Stimulated activated CD8-positive, alpha-beta memory T cell treated with anti-CD3 and anti-CD28 coated beads, Interleukin-2, amount 100 ng/mL, for 1 hour (primary cell): ENCODE data around the gene DRC1.
"Not testable (repeated sequence)": the region's sequence is repeated elsewhere in the genome, so short reads cannot be mapped to it uniquely, and the experiment has no call there.

Source experiments
- DNase-seq, 2 donors: peaks; one replicate each; pipeline ENCODE4 v3.0.0-alpha.2; 2020; ENCODE audit warnings: low read depth in 2 of 2

DRC1 gene

DNA sequence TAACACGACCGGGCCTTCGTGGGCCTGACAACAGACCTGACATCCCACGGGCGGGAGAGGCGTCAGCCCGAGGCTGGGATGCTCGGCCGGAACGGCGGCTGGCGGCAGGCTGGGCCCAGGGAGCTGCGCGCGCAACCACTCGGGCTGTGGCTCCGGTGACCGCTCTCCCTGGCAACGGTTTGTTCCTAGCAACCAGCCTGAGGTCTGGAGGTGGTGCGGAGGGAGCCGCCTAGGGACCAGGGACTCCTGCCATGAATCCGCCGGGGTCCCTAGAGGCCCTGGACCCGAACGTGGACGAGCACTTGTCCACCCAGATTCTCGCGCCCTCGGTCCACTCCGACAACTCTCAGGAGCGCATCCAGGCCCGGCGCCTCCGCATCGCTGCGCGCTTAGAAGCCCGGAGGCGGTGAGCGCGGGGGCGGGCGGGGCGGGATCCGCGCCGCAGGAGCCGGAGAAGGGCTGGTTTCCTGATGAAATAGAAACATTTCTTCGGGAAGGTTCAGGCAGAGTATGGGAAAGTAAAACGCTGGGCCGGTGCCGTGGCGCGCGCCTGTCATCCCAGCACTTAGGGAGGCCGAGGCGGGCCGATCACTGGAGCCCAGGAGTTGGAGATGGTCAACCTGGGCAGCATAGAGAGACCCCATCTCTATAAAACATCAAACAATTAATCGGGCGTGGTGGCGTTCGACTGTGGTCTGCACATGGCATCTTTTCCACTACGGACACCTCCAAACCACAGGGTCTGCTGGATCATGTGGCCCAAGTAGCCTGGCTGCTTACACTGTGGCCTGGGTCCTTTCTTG lies at the start of gene DRC1:
Gene DRC1 (plus strand): TSS at position 182 of the 803 bp plus-strand sequence. CDS start 70 bp downstream, at position 252.
- DNase-seq = no peak

DNA sequence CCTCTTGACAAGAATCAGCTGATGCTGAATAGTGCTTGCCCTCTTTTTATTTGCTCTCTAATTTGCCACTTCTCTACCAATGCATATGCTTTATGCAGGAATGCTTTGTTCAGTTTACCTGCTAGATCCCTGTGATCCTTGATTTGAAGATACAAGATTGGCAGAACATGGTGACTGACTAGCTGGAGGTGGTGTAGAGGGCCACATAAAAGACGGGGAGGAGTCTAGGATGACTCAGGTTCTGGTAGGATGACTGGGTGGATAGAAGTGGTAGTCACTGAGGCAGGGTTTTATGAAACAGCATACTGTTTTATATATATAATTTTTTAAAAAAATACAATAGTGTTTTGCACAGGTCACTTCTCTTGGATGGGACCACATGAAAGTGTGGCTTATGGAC lies 48.8 kb upstream of the DRC1 start:
- no peak for DNase-seq

DNA sequence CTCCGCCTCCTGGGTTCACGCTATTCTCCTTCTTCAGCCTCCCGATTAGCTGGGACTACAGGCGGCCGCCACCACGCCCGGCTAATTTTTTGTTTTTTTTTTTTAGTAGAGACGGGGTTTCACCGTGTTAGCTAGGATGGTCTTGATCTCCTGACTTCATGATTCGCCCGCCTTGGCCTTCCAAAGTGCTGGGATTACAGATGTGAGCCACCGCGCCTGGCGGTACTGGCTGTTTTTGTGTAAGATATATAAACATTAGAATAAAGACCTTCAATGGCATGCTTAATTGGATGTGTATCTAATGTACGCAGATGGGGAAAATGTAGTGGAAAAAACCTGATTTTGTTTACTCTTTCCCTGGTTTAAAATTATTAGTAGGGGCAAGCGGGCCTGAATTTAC lies 47.3 kb upstream of the DRC1 start:
- not testable (repeated sequence) for DNase-seq

DNA sequence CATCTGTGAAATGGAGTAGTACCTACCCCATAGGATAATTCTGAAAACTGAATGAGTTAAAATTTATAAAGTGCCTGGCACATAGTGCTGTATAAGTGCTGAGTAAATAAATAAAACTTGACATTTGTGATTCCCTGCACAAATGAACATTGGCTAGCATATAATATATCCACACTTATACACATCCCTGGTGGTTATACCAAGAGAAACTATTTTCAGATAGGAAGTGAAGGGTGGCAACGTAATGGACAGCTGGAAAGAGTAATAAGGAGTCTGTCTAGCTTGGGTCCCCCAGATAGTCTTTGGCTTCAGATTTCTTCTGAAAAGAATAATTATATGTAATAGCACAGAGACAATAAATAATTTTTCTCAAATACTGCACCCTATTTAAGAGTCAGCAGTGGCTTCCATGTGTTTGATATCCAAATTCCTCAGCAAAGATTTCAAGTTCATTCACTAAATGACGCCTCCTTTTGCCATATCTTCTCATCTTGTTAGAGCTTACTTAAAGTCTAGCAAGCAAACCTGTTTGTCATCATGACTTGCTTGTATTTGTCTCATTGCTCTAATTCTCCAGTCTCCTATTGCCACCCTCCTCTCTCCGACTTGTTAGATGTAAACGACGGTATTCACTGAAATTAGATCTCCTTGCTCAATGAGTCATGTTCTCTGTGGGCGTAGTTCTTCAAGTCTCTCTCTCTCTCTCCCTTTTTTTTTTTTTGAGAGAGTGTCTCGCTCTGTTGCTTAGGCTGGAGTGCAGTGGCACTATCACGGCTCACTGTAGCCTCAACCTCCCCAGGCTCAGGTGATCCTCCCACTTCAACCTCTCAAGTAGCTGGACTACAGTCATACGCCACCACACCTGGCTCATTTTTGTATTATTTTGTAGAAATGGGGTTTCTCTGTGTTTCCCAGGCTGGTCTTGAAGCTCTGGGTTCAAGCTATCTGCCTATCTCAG lies 46.4 kb upstream of the DRC1 start:
- no peak for DNase-seq

DNA sequence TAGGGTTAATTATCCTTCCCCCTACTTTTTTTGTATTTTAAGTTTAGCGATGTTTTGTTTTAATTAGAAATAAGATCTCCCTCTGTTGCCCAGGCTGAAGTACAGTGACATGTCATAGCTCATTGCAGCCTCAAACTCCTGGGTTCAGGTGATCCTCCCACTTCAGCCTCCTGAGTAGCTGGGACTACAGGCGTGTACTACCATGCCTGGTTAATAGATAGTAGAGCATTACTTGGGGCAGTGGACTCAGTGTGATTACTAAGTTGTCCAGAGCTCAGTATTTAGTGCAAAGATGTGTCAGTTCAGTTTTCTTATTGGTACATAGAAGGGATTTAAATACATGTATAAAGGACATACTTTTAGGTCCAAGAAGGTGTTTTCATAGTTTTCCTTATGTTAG lies 45.6 kb upstream of the DRC1 start:
- no peak for DNase-seq

DNA sequence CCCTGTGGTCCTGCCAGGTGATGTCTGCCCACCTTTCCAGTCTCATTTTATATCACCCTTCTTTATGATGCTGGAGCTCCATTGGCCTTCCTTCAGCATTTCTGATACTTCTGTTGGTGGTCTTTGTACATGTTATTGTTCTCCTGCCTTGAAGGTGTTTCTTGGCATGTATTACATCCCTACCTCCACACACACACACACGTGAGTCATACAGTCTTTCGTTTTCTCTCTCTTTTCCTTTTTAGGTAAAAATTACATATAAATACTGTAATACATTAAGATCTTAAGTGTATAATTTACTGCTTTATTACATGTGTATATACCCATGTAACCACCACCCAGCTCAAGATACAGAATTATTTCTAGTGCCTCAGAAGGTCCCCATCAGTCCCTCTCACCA lies 44.9 kb upstream of the DRC1 start:
- DNase-seq = no peak

DNA sequence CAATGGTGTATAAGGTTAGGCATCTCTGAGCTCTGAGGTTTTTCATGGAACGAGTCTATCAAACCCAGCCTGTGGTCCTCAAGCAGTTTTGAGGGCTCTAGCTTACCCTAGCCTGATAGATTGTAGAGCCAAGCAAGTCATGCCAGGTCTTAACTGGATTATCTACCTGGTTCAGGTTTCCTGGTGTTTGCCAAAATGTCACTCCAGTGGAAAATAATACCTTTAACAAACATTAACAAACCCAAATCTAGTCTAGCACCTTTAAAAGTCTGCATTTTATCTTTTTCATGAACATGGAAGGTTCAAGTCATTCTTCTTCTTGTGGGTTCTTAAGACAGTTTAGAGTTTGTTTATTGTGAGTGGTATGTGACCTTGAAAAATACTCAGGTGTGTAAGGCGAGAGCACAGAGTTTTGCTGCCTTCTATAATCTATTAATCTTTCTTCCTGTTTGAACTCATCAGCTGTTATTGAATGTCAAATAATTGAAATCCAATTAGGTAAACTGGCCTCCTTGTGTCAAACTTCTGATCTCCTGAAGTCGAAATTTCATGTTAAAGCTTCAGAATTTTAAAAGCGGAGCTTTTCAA lies 41.7 kb upstream of the DRC1 start:
- DNase-seq = no peak

DNA sequence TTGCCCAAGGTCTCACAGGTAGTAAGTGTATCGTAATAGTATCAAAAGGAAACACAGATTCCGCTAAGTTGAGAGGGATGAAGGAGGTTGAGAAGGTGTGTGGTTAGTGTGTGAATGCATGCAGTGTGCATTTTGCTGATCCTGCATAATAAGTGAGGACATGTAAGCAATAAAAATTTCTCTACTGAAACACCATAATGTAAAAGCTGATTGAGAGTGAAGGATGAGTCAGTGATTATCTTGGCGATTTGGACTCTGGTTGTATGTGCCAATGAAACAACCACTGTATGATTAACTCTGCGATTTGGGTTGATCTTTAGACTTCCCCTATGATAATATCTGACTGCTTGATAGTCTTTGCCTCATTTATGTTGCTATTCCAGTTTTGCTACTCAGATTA lies 38.4 kb upstream of the DRC1 start:
- DNase-seq = no peak

DNA sequence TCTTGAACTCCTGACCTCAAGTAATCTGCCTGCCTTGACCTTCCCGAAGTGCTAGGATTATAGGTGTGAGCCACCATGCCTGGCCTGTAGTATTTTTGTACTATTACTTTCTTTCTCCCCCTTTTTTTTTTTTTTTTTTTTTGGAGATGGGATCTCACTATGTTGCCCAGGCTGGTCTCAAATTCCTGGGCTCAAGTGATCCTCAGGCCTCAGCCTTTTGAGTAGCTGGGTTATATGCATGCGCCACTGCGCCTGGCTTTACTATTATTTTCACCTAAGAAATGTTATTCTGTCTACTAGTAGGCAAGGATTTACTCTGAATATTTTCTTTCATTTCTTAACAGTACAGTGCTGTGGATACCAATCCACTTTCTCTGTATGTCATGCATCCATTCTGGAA lies 37.8 kb upstream of the DRC1 start:
- no peak for DNase-seq

DNA sequence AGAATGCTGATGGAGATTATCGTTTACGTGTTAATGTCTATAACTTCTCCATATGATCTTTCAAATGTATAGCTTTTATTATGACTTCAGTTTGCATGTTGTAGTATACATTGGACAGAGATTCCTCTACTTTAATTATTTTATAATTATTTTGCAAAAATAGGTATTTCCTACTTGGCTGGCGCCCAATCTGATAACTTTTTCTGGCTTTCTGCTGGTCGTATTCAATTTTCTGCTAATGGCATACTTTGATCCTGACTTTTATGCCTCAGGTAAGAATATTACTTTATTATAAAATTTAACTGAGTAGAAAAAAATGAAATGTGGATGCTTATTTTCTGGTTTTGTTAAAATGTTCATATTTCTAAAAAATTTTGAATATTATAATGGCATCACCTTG lies 37.1 kb upstream of the DRC1 start:
- DNase-seq = no peak

DNA sequence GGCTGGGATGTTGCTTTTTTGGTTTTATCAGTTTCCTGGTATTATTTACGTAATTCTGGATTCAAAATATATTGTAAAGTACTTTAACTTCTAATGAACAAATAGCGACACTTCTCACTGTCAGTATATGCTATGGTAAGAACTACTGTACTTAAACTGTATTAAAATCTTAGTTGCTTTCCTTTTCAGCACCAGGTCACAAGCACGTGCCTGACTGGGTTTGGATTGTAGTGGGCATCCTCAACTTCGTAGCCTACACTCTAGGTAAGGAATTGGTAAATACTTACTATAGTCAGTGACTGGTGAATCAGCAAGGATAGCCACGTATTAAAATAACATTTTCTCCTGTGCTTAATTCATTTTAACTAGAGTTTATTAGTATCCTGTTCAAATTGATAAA lies 34.8 kb upstream of the DRC1 start:
- no peak for DNase-seq

DNA sequence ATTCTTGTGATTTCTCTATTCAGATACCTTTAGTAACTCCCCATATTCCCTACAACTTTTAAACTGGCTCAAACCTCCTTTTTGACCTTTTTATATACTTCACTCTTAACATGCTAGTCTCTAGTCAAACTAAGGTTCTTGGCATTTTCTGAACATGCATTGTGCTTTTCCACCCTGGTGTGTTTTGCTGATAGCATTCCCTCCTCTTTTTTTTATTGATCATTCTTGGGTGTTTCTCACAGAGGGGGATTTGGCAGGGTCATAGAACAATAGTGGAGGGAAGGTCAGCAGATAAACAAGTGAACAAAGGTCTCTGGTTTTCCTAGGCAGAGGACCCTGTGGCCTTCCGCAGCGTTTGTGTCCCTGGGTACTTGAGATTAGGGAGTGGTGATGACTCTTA lies 32.1 kb upstream of the DRC1 start:
- not testable (repeated sequence) for DNase-seq

DNA sequence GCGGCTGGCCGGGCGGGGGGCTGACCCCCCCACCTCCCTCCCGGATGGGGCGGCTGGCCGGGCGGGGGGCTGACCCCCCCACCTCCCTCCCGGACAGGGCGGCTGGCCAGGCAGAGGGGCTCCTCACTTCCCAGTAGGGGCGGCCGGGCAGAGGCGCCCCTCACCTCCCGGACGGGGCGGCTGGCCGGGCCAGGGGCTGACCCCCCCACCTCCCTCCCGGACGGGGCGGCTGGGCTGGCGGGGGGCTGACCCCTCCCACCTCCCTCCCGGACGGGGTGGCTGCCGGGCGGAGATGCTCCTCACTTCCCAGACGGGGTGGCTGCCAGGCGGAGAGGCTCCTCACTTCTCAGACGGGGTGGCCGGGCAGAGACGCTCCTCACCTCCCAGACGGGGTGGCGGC lies 30.8 kb upstream of the DRC1 start:
- DNase-seq = not testable (repeated sequence)

DNA sequence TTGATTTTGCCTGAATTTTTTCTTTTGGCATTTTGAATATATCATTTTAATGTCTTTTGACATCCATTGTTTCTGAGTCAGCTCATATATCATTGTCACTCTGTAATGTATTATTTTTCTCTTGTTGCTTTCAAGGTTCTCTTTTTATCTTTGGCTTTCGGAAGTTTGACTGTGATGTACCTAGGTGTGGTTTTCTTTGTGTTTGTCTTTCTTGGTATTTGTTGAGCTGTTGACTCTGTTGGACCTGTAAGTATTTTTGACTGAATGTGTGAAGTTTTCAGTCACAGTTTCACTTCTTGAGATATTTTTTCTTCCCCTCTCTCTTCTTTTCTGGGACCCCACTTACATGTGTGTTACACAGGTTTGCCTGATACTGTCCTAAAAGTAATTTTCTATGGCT lies 24.9 kb upstream of the DRC1 start:
- no peak for DNase-seq

DNA sequence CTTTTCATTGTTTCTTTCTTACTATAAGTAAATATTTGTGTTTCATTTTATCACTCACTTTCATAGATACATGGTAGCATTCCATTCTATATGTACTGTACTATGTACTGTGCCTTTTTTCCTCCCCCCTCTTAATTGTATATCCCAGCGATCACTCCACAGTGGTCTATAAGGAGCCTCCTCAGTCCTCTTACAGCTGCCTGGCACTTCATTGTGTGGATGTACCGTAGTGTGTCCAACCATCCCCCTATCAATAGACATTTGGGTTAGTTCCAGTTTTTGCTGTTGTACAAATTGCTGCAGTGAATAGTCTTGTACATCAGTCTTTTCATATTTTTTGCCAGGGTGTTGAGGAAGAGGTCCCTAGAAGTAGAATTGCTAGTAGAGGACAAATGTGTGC lies 21.4 kb upstream of the DRC1 start:
- no peak for DNase-seq

DNA sequence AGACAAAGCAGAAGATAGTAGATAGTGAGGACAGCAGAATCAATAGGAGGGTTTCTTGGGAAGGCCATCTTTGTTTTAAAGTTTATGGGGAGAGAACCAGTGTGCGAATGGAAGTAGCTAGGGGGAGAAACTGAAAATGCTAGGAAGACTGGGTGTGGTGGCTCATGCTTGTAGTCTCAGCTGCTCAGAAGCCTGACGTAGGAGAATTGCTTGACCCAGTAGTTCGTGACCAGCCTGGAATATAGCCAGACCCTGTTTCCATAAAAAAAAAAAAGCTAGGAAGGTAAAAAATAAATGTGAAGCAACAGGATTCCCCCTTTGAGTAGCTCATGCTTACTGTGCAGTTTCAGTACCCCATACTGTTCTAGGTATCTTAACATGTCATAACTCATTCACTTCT lies 19.2 kb upstream of the DRC1 start:
- DNase-seq = no peak

DNA sequence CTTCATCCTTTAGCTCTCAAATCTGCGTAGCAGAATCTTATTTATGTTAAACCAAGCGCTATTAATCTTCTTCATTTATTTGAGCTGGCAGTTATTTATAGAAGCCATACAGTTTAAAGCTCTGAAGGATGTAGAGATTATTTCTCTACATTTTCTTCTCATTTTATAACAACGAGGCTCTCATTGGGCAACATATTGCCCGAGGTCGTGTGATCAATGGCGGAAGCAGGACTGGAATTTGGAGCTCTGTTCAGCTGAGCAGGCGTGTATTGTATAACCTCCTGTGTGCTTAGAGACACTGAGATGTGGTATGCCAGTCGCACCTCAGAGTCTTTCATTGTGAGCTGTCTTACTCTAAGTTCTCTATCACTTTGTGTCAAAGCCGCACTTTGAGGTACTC lies 17.5 kb upstream of the DRC1 start:
- DNase-seq = no peak

DNA sequence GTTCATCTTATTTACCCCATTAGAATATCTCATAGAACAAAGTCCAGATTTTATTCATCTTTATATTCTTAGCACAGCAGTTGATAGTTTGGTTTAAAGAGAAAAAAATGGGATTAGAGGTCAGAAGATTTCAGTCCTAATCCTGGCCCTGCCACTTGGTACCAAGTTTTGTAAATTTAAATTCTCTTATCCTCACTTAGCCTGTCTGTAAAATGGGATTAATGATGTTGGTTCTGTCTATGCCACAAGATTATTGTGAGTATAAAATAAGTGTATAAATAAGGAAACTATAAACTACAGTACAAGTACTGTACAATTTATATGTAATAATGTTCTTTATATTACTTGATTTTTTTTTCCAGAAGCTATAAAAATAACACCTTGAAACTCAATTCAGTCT lies 17.1 kb upstream of the DRC1 start:
- DNase-seq = no peak

DNA sequence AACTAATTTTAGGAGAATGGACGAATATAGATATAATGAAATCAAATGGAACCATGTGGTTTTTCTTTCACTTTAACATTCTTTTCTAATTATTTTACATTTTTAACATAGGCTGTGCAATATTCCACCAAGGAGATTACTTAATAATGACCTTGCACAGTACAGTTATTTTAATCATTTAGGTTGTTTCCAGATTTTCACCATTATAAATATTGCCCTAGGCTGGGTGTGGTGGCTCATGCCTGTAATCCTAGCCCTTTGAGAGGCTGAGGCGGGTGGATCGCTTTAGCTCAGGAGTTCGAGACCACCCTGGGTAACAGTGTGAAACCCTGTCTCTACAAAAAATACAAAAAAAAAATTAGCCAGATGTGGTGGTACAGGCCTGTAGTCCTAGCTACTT lies 14.5 kb upstream of the DRC1 start:
- no peak for DNase-seq

DNA sequence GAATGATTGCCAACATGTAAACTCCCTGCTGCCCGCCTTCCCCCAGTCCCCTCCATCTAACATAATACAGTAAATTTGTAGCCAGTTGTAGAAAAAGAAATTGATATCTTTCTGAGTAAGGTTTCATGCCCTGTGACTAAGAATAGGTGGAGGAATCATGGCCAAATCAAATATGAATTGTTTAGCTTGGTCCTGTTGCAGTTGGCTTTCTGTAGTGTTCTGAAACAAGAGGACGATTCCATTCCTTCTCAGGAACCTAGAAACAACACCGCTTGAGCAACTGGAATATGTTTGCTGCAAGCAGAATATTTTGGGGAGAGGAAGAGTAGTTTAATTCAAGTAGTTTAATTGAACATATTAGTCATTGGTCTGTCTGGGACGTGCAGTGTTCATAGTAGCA lies 7.0 kb upstream of the DRC1 start:
- DNase-seq = no peak

DNA sequence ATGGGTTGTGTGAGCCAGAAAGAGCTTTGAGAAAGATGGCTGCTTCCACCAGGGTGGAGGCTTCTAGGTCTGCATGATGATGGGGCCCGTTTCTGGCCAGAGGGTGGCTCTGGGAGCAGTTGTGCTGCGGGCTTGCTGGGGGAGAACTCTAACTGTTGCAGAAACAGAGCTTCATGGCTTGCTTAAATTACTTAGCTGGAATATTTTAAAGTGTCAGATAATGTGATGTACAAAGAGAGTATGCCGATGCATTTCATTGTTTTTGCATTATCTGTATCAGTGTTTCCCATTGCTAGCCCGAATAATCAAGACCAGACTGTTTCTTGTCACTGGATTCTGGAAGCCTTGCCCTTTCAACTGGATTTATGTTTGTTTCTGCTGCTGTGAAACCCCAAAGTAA lies 6.3 kb upstream of the DRC1 start:
- no peak for DNase-seq

DNA sequence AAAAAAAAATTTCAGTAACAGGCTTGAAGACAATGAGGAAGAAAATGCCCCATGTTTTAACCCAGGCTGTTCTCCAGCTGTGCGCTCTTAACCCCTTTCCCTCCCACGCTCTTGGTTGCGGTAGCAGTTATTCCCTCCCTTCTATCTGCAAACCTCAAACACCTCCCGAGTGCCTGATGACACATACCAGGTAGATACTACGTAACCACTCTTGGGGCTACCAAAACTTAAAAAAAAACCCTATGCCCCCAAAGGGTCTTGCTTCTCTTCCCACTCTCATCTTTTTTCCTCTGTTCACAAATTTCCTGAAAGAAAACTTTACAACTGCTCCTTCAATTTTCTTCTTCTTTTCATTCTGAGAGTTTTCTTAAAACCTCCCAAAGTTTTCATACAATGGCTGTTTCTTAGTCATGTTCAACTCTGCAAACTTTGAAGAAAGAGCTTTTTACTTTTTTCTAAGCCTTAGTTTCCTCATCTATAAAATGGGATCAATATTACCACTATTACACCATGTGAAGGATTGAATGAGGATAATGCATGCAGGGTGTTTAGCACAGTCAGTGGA lies 4.9 kb upstream of the DRC1 start:
- DNase-seq = no peak
